ENCODE results near the gene NUDT7. TPM values are rescaled to one million over a fixed set of nuclear protein-coding genes. Genes with fewer than 3 reads are reported as not detected.

Gene NUDT7
- total and polyA plus RNA-seq, 2 experiments from 2014 or later: 5.6 to 14.3 TPM

- TF ChIP-seq ZNF462 (CRISPR knock-in tag; IDR thresholded peaks at IDR 0.05): no peak
- TF ChIP-seq ZNF331 (CRISPR knock-in tag; IDR thresholded peaks at IDR 0.05; ENCODE audit: low read depth): no peak
- no peak for TF ChIP-seq EZH2phosphoT487 (IDR thresholded peaks at IDR 0.05; ENCODE audit: unreplicated experiment)
- no peak for TF ChIP-seq ZNF114 (CRISPR knock-in tag; IDR thresholded peaks at IDR 0.05)
- TF ChIP-seq NANOG (IDR thresholded peaks at IDR 0.05; ENCODE audit: borderline replicate concordance): no peak
- no peak for TF ChIP-seq CREB1 (CRISPR knock-in tag; IDR thresholded peaks at IDR 0.05; ENCODE audit: low read depth)
Observed at GRCh38 chr16:77767826-77768225, 45.5 kb downstream of the NUDT7 start (continued).

DNA sequence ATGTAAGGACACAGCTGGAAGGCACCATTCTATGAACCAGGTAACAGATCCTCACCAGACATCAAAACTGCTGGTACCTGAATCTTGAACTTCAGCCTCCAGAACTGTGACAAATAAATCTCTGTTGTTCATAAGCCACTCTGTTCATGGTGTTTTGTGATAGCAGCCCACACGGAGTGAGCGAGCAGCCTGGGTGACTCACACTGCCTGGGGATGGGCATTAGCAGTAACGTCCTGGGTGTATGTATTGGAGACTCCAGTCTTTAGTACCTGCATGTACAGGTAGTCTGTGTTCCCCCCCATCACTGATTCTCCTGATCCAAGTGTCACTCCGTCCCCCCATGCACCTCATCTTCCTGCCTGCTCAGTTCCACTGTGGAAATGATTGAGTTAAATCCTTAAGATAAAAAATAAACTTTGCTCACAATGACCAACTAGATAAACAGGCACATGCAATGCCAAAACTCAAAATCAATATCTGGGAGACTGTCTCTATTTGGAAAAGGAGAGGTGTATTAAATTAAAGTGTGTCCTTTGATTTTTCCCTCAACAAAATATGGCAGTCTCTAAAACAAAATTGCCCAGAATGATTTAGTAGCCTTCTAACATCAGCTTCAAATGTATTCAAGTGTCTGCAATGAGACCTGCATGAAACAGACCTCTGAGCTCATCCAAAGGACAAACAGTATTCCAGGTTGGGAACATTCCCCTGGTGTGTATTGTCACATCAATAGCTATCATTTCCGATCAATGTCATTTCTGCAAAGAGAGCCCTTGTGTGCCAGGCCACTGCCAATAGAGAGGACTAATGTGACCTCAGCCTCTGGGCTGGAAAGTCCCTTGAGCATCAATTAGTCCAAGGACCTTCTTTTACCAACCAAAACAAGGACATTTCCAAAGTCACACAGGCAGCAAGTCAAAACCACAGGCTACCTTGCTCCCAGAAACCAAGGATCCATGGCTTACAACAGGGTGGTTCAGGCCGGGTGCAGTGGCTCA, 53.9 kb downstream of the NUDT7 start:
- Histone ChIP-seq H4K20me1 (replicated peaks; ENCODE audit: insufficient read depth) (no peaks in the 10 kb centered on the region; the same call in 1 of the 2 replicates), H3K4me3 (no peak overlapping the region), H3F3A (replicated peaks; ENCODE audit: low read depth) (no peaks in the 10 kb centered on the region), H3K27me3 (ENCODE audit: insufficient read depth) (no peaks in the 10 kb centered on the region), H3K4me2 (no peak overlapping the region), H3K79me2 (replicated peaks; ENCODE audit: insufficient read depth) (no peaks in the 10 kb centered on the region), H3K9me2 (ENCODE audit: insufficient read depth) (no peaks in the 10 kb centered on the region), H2AFZ (no peak overlapping the region), H3K4me1 (ENCODE audit: insufficient read depth) (no peaks in the 10 kb centered on the region), H3K36me3 (ENCODE audit: insufficient read depth) (no peaks in the 10 kb centered on the region), H3K27ac (ENCODE audit: low read depth) (no peak overlapping the region)
- Mint-ChIP-seq H3K4me3 (no peak overlapping the region), H3K27me3 (ENCODE audit: insufficient read depth, low read depth, poor library complexity) (peaks cover 2% of the 10 kb centered on the region), H3K36me3 (ENCODE audit: low read depth) (no peaks in the 10 kb centered on the region), H3K4me1 (no peaks in the 10 kb centered on the region), H3K9me3 (no peaks in the 10 kb centered on the region), H3K27ac (no peak overlapping the region)
- no peak for ATAC-seq
- DNase-seq (ENCODE audit: low spot score): no peak
- TF ChIP-seq ZNF114 (CRISPR knock-in tag; IDR thresholded peaks at IDR 0.05): no peak
- no peak for TF ChIP-seq STAT1 (IDR thresholded peaks at IDR 0.05; ENCODE audit: unreplicated experiment)
- no peak for TF ChIP-seq CTCF (conservative IDR thresholded peaks at IDR 0.05; ENCODE audit: low read depth in 2 of 2)
- no peak for TF ChIP-seq JUNB (IDR thresholded peaks at IDR 0.05; ENCODE audit: unreplicated experiment)
- TF ChIP-seq POLR2AphosphoS5 (IDR thresholded peaks at IDR 0.05; ENCODE audit: low read depth): no peak
- TF ChIP-seq, protein P1, sequence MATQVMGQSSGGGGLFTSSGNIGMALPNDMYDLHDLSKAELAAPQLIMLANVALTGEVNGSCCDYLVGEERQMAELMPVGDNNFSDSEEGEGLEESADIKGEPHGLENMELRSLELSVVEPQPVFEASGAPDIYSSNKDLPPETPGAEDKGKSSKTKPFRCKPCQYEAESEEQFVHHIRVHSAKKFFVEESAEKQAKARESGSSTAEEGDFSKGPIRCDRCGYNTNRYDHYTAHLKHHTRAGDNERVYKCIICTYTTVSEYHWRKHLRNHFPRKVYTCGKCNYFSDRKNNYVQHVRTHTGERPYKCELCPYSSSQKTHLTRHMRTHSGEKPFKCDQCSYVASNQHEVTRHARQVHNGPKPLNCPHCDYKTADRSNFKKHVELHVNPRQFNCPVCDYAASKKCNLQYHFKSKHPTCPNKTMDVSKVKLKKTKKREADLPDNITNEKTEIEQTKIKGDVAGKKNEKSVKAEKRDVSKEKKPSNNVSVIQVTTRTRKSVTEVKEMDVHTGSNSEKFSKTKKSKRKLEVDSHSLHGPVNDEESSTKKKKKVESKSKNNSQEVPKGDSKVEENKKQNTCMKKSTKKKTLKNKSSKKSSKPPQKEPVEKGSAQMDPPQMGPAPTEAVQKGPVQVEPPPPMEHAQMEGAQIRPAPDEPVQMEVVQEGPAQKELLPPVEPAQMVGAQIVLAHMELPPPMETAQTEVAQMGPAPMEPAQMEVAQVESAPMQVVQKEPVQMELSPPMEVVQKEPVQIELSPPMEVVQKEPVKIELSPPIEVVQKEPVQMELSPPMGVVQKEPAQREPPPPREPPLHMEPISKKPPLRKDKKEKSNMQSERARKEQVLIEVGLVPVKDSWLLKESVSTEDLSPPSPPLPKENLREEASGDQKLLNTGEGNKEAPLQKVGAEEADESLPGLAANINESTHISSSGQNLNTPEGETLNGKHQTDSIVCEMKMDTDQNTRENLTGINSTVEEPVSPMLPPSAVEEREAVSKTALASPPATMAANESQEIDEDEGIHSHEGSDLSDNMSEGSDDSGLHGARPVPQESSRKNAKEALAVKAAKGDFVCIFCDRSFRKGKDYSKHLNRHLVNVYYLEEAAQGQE (IDR thresholded peaks at IDR 0.05; ENCODE audit: unreplicated experiment): no peak
- TF ChIP-seq, protein P2, sequence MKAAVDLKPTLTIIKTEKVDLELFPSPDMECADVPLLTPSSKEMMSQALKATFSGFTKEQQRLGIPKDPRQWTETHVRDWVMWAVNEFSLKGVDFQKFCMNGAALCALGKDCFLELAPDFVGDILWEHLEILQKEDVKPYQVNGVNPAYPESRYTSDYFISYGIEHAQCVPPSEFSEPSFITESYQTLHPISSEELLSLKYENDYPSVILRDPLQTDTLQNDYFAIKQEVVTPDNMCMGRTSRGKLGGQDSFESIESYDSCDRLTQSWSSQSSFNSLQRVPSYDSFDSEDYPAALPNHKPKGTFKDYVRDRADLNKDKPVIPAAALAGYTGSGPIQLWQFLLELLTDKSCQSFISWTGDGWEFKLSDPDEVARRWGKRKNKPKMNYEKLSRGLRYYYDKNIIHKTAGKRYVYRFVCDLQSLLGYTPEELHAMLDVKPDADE (IDR thresholded peaks at IDR 0.05): no peak
